KBM-7 (cell line): Measurements from ENCODE around the gene OLFML3.
A peak's percentile ranks its signal among the peaks of the same experiment; 100 is the strongest.
"Not testable (repeated sequence)": the region's sequence is repeated elsewhere in the genome, so short reads cannot be mapped to it uniquely, and the experiment has no call there.

ENCODE experiments used
- DNase-seq: peaks from one replicate; pipeline ENCODE4 v3.0.0-alpha.2; 2015
- in situ Hi-C: fragments of 300-500 bp; cut with MboI; formaldehyde crosslinking; loops from 2 replicates; pipeline ENCODE4 v1.14.3; 2020; ENCODE audit warnings: low sequenced_read_pairs, low pct_unique_long_range_greater_than_20kb, mixed read lengths

OLFML3 gene

DNA sequence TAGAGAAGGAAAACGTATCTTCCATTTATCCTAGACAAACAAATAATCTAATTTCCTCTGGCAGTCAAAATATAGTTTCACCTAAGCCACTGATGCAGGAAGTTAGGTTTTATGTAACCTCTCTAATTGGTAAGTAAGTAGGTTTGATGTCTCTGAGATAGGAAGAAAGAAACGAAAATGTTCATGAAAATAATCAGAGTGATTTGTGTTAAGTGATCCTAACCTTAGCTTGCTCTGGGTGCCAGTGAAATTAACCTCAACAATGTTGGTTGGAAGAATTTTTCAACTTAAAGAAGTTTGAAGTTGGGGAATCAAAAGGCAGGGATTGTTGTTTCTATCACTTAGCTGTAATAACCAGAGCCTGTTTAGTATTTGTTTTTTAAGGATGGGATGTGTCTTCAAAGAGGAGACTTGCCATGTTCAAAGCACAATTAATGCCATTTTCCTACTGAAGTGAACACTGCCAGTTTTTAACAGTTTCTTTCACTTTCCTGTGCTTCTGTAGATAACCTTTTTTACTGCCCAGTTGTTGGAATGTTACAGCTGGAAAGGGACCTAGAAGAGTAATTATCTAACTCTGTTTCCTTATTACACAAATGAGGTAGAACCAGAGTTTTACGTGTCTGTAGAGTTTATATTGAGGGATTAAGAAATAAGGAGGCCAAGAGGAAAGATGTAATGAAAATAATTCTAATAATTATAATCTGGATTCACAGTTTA lies 31.7 kb upstream of the OLFML3 start:
- in situ Hi-C loops: no loop called here

DNA sequence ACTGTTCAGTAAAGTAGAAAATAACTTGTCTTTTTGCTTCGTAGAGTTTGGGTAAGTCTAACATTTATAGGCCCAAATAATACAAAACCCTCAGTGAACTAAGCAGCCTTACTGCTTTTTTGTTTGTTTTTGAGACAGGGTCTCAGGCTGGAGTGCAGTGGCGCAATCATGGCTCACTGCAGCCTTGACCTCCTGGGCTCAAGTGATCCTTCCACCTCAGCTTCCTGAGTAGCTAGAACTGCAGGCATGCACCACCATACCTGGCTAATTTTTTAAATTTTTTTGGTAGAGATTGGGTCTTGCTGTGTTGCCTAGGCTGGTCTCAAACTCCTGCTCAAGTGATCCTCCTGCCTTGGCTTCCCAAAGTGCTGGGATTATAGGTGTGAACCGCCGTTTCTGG lies 31.1 kb upstream of the OLFML3 start:
- DNase-seq, in situ Hi-C loops: not testable (repeated sequence)

More for the DNA sequence above, 31.7 kb upstream of the OLFML3 start:
- DNase-seq: no peak

DNA sequence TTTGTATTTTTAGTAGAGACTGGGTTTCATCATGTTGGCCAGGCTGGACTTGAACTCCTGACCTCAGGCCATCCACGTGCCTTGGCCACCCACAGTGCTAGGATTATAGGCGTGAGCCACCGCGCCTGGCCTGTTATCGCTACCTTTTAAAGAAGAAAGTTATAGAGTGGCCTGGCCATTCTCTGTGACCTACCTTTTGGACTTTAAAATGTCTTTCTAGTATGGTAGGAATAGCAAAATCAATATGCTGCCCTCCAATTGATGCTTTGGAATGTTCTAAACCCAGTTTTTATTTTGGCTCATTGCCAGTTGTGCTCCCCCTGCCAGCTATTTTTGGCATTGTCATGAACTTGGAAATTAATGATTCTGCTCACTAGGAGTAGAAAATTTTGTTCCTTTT lies 30.3 kb upstream of the OLFML3 start:
- in situ Hi-C loops: no loop called here
- peak; percentile 36 for DNase-seq

DNA sequence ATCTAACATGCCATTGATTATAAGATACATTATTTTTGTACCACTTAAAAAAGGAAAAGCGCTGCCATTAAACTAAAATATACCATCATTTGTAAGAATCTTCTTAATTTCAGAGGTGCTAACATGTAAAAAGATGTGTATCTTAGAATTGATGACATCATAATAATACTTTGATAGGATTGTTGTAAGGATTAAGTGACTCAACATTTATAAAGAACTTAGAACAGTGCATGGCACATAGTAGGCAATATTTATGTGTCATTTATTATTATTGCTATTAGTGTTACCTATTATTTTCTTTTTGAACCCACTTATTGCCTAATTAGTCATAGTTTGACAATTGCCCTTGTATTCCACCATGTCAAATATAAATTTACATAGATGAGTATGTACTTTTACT lies 28.4 kb upstream of the OLFML3 start:
- in situ Hi-C loops: no loop called here
- no peak for DNase-seq

DNA sequence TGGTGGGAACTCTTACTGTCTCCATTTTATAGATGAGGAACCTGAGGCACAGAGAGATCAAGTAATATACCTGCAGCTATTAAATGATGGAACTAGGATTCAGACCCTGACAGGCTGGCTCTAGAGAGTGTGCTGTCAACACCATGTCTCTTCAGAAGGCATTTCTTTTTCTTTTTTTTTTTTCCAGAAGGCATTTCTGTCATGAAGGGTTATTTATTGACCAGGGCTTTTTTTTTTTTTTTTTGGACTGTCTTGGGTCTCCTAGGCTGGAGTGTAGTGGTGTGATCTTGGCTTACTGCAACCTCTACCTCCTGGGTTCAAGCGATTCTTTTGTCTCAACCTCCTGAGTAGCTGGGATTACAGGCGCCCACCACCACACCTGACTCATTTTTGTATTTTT lies 27.6 kb upstream of the OLFML3 start:
- in situ Hi-C loops: no loop called here
- no peak for DNase-seq

DNA sequence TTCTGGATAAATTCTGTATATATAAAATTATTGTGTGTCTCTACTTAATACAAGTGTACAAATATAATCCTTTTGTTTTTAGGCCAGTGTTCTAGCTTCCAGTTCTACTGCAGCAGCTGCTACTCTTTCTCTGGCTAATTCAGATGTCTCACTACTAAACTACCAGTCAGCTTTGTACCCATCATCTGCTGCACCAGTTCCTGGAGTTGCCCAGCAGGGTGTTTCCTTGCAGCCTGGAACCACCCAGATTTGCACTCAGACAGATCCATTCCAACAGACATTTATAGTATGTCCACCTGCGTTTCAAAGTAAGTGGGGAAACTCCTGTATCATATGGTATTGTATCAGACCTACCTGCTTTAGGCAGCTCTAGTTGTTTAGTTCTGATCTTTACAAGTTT lies 21.3 kb upstream of the OLFML3 start:
- in situ Hi-C loops: no loop called here
- DNase-seq: no peak

DNA sequence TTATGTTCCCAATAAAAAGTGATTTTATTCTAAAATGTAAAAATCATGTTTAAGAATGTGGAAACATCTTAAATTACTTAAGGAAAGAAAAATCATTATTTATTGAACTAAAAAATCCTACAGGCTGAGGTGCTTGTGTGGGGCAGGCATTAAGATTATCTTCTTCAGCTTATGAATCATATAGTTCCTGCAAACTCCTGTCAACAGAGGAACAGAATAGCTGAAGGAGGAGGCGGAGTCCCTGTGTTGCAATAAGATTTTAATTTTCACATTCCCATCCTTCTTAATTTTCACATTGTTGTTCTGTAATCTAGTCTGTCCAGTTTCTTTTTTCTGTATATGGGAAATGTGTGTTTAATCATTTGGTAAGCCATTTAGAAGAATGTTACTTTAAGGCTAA lies 20.6 kb upstream of the OLFML3 start:
- DNase-seq: no peak
- in situ Hi-C loops: no loop called here

DNA sequence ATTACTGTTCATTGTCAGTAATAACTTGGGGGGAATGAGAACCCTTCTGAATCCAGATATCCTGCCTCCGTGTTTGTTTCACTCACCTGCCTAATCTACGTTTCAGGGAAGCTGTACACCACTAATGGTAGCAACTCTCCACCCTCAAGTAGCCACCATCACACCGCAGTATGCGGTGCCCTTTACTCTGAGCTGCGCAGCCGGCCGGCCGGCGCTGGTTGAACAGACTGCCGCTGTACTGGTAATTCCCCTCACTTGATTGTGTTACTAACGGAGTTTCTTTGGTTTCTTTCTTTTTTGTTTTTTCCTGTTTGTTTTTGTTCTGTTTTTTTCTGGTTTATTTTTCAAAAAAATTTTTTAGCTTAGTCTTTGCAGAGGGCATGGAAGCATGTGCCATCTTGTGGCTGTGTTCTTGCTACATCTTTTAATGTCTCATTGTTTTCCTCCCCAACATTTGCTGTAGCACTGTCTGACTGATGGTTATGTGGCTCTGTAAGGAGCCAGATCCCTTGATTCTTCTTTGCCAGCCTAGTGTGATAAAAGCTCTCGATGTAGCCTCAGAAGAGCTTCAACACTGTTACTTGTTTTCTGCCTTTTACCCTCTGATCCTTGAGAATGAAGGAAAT lies 15.9 kb upstream of the OLFML3 start:
- in situ Hi-C loops: no loop called here
- DNase-seq: no peak

DNA sequence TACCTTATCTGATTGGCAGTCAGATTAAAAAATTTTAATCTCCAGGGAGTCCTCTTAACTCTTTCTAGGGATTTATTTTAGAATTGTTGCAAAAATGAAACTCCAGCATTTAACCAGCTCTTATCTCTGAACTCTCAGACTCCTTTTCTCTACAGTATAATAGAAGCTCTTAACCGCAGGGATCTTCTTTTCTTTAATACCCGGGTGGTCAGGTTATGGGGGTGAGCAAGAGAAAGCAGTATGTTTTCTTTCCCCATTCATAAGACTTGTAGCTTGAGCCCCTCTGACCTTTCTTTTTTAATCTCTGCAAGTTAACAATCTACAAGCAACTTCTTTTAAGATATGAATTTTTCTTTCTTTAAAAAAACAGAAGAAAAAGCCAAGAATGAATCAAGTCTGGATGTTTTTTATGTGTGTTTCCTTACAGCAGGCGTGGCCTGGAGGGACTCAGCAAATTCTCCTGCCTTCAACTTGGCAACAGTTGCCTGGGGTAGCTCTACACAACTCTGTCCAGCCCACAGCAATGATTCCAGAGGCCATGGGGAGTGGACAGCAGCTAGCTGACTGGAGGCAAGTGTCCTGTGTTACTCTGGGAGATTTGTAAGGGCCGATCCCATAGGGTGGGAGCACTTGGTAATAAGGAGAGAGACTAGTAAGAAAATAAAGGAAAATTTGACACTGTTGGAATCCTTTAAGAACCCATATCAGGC lies 13.4 kb upstream of the OLFML3 start:
- no peak for DNase-seq
- in situ Hi-C loops: no loop called here

DNA sequence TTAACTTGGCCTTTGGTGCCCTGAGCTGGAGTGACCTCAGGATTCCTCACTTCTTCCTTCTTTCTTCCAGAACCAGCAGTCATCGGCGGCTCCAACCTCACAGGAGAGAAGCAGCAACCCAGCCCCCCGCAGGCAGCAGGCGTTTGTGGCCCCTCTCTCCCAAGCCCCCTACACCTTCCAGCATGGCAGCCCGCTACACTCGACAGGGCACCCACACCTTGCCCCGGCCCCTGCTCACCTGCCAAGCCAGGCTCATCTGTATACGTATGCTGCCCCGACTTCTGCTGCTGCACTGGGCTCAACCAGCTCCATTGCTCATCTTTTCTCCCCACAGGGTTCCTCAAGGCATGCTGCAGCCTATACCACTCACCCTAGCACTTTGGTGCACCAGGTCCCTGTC lies 6.3 kb upstream of the OLFML3 start:
- in situ Hi-C loops: no loop called here

DNA sequence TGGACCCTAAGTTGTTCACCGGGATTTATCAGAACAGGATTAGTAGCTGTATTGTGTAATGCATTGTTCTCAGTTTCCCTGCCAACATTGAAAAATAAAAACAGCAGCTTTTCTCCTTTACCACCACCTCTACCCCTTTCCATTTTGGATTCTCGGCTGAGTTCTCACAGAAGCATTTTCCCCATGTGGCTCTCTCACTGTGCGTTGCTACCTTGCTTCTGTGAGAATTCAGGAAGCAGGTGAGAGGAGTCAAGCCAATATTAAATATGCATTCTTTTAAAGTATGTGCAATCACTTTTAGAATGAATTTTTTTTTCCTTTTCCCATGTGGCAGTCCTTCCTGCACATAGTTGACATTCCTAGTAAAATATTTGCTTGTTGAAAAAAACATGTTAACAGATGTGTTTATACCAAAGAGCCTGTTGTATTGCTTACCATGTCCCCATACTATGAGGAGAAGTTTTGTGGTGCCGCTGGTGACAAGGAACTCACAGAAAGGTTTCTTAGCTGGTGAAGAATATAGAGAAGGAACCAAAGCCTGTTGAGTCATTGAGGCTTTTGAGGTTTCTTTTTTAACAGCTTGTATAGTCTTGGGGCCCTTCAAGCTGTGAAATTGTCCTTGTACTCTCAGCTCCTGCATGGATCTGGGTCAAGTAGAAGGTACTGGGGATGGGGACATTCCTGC lies 3.9 kb upstream of the OLFML3 start:
- peak; percentile 60 for DNase-seq

More for the DNA sequence above, 6.3 kb upstream of the OLFML3 start:
- DNase-seq: no peak

DNA sequence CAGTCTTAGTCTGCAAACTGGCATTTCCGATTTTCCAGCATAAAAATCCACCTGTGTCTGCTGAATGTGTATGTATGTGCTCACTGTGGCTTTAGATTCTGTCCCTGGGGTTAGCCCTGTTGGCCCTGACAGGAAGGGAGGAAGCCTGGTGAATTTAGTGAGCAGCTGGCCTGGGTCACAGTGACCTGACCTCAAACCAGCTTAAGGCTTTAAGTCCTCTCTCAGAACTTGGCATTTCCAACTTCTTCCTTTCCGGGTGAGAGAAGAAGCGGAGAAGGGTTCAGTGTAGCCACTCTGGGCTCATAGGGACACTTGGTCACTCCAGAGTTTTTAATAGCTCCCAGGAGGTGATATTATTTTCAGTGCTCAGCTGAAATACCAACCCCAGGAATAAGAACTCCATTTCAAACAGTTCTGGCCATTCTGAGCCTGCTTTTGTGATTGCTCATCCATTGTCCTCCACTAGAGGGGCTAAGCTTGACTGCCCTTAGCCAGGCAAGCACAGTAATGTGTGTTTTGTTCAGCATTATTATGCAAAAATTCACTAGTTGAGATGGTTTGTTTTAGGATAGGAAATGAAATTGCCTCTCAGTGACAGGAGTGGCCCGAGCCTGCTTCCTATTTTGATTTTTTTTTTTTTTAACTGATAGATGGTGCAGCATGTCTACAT lies 2.5 kb upstream of the OLFML3 start:
- in situ Hi-C loops: loop anchor here (25.0 kb wide), 1 partner anchor 311 kb away; no protein-coding TSS in a partner anchor
- peak; percentile 29 for DNase-seq

More for the DNA sequence above, 3.9 kb upstream of the OLFML3 start:
- in situ Hi-C loops: loop anchor here (25.0 kb wide), 1 partner anchor 312 kb away; no protein-coding TSS in a partner anchor

DNA sequence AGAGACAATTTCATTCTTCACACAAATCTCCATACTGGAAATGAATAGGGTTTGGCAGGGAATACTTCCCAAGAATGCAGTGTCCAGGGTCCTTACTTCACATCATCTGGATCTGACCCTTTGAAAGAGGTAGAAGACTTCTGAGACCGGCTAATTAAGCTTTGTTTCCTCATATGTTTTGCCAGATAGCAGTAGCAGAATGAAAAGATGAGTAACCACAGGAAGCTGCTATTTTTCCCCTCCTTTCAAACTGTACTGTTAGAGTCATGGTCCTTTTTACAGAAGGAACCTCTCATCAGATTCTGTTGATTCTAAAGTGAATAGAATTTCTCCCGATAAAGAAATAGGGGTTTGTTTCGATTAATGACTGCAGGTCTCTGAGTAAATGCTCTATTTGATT lies 1.4 kb upstream of the OLFML3 start:
- in situ Hi-C loops: loop anchor here (25.0 kb wide), 1 partner anchor 309 kb away; no protein-coding TSS in a partner anchor
- DNase-seq: no peak

DNA sequence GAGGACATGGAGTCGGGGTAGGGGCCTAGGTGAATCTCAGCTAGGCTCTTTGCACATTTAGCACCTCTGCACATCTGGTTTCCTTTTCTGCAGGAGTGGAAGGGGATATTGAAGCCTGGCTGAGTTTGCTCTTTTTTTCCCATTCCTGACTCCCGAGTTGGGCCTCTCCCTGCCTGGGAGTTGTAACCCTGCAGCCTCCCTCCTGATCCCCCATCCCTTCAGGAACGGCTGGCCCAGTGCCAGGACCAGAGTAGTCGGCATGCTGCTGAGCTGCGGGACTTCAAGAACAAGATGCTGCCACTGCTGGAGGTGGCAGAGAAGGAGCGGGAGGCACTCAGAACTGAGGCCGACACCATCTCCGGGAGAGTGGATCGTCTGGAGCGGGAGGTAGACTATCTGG lies 836 bp downstream of the OLFML3 start:
- in situ Hi-C loops: loop anchor here (25.0 kb wide), 1 partner anchor 307 kb away; no protein-coding TSS in a partner anchor
- DNase-seq: no peak

DNA sequence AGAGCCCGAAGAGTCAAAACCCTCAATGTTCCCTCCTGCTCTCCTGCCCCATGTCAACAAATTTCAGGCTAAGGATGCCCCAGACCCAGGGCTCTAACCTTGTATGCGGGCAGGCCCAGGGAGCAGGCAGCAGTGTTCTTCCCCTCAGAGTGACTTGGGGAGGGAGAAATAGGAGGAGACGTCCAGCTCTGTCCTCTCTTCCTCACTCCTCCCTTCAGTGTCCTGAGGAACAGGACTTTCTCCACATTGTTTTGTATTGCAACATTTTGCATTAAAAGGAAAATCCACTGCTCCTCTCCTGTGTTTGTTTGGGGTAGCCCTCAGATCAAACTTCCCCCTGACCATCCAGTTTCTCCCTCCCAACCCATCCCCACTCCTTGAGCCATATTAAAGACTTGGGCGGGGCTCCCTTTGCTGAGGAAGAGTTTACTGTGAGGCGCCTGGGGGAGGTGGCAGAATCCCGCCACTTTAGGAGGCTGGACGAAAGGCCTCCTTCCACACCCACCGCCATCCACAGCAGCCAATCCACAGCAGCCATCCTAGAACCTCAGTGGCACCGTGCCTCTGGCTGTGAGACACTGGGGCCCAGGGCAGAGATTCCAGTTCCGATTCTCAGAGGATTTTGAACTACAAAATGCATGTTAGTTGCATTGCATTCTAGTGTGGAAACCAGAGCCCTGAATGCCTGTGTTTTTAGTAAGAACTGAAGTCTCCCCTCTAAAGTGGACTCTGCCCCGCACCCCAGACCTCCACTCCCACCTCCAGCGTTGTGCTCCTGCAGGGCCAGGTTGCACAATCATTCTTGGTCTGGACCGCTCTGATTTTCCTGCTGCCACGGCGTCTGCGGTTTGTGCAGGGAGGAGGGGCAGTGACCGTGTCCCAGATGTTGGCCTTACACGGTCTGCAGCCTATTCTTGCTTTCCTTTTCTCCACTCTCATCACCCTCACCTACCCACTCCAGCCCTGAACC lies 3.0 kb downstream of the OLFML3 start:
- in situ Hi-C loops: loop anchor here (25.0 kb wide), 1 partner anchor 305 kb away; no protein-coding TSS in a partner anchor
- DNase-seq: peak; percentile 72

DNA sequence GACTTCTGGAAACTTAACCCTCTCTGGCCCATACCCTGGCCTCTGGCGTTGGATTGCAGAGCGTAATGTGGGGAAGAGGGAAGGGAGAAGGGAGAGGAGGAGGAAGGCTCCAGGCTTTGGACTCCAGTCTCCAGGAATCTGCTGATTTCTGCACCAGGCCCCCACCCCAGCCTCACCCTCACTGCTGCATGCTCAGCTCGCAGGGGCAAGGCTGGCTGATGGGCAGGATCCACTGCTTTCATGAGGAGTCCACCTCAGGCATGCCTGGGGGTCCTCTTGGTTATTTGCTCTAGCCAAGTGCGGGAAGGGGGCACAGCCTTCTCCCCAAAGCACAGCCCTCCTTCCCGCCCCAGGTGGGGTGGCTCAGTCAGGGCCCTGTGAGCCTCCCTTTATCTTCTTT lies 3.7 kb downstream of the OLFML3 start:
- in situ Hi-C loops: loop anchor here (25.0 kb wide), 1 partner anchor 304 kb away; no protein-coding TSS in a partner anchor
- no peak for DNase-seq

DNA sequence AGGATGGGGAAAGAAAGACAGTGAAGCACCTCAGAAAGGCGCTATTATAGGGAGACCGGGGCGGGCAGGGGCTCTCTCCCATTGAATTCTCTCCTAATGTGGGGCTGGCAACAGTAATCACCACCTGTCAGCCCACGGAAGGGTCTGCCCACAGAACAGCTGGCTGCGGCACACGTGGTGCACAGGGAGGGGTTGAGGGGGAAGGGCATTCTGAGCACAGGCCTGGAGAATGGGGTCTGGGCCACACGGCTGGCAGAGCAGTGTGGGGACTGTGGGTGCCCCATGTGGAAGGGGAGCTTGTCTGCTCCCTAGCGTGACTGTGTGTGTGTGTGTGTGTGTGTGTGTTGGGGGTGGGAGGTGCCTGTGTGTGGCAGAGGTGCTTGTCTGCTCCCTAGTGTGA lies 4.1 kb downstream of the OLFML3 start:
- DNase-seq: no peak
- in situ Hi-C loops: loop anchor here (25.0 kb wide), 1 partner anchor 304 kb away; no protein-coding TSS in a partner anchor

DNA sequence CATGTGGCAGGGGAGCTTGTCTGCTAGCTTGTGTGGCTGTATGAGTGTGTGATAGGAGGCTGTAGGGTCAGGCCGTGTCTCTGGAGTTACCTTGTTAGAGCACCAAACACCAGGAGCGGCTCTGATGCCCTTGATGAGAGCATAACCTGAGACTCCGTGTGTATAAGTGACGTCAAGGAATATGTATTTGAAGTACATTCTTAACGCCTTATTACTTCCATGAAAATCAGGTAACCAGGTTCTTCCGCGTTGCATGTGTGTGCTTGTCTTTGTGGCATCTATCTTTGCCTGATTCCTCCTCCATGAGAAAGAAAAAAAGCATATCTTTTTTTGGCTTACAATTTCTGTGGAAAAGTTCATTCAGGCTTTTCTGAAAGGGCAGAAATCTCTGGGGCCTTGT lies 4.6 kb downstream of the OLFML3 start:
- in situ Hi-C loops: loop anchor here (25.0 kb wide), 1 partner anchor 303 kb away; no protein-coding TSS in a partner anchor
- no peak for DNase-seq
